ENCODE results near the gene FAM200C.

- no peak for TF ChIP-seq EZH2 (IDR thresholded peaks at IDR 0.05; ENCODE audit: borderline replicate concordance, insufficient read depth, low read depth, low read length, poor library complexity, severe bottlenecking)
- TF ChIP-seq CTCF (IDR thresholded peaks at IDR 0.05) = no peak
Measured at GRCh38 chr5:160349935-160350303, 49.9 kb downstream of the FAM200C start.

All from B cell (primary cell).